ENCODE measurements around the gene NT5DC2. TPM values are rescaled to one million over a fixed set of nuclear protein-coding genes. Genes with fewer than 3 reads are reported as not detected.

NT5DC2 gene
- total RNA-seq, 1 donor = 68.2 TPM

DNA sequence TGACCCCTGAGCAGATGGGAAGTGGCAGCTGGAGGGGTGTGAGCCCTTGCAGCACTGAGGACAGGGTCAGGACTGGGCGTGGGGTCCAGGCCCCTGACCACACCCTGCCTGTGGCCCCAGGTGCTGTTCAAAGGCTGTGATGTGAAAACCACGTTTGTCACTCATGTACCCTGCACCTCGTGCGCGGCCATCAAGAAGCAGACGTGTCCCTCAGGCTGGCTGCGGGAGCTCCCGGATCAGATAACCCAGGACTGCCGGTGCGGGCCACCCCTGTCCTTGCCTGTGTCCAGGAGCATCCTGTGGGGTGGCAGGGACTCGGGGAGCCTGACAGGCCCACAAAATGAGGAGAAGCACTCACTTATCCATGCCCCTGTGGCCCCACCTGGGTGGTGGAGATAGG is 32.6 kb downstream of the NT5DC2 start:
- TF ChIP-seq, protein P1, sequence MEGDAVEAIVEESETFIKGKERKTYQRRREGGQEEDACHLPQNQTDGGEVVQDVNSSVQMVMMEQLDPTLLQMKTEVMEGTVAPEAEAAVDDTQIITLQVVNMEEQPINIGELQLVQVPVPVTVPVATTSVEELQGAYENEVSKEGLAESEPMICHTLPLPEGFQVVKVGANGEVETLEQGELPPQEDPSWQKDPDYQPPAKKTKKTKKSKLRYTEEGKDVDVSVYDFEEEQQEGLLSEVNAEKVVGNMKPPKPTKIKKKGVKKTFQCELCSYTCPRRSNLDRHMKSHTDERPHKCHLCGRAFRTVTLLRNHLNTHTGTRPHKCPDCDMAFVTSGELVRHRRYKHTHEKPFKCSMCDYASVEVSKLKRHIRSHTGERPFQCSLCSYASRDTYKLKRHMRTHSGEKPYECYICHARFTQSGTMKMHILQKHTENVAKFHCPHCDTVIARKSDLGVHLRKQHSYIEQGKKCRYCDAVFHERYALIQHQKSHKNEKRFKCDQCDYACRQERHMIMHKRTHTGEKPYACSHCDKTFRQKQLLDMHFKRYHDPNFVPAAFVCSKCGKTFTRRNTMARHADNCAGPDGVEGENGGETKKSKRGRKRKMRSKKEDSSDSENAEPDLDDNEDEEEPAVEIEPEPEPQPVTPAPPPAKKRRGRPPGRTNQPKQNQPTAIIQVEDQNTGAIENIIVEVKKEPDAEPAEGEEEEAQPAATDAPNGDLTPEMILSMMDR (IDR thresholded peaks at IDR 0.05; ENCODE audit: insufficient read depth, low read length) = no peak
- DNase-seq (ENCODE audit: low read depth) = no peak
- no peak overlapping the region for H3K4me3 ChIP-seq (ENCODE audit: low read depth, low read length)

DNA sequence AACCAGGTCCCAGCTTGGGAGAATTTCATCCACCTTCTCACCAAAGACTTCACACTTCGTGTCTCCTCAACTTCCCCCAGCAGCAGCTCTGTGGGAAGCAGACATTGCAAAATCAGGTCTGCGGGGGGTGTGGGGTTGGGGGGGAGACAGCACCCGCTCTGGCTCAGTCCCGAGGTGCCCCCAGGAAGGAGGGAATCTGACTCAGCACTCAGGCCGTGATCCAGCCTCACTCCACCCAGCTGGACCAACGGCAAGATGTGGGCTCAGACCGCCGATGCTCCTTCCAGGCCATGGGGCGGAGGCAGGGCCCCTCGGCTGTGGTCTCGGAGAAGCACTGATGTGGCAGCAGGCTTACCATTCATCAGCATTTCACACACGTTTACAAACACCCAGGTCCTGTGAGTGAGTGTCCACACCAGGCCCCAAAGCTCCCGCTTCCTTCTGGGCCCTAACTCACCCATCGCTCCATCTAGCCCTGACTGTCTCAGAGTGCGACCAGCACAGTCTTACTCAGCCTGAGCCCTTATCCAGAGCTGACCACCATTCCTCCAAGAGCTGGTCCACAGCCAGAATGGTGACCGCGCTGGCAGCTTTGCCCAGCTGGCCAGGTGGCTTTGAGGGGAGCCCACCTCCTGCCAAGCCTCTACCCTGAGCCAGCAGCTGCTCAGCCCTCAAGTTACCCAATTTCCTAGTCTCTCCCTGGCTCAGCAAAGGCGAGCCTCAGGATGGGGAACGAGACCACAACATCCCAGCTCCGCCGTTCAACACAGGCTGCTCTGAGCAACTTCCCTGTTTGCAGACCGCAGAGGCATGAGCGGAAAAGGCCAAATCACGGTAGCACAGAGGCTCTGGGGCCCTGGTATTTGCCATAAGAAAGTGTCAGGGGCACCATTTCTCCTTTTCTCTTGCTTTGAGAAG is 35.3 kb downstream of the NT5DC2 start:
- no peak overlapping the region for H3K4me3 ChIP-seq (ENCODE audit: low read depth, low read length)
- TF ChIP-seq, protein P1 (IDR thresholded peaks at IDR 0.05; ENCODE audit: insufficient read depth, low read length) = no peak
- peak; percentile 80 for DNase-seq (ENCODE audit: low read depth)

DNA sequence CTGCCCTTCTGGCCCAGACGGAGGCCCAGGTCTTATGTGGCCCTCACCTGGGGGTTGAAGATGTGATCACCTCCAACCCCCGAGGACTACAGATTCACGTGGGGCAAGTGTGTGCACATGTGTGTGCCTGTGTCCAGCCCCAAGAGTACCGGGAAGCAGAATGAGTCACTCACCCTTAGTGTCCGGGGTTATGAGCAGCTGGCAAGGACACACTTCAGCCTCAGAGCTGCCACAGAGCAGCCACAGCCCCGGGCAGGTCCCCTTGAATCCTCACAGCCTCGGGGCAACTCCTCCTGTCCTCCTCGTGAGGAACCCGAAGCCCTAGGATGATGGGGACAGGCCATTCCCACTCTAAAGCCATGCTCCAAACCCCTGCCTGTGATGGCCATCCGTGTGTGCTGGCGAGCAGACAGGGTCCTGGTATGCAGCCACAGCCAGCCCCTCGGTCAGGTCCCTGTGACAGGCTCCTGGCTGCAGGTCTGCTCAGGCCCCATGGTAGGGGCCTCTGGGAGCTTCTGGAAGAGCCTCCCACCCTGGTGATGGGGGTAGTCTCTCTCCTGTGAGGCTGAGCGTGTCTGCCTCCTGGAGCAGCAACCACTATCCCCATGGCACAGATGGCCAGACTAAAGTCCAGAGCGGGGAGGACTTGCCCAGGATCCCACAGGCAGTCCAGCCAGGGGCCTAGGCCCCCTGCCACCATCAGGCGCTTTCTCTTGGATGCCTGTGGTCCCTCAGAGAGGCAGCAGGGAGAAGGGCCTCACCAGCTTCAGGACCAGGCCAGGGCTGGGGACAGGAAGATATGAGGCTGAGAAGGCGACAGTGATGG is 37.7 kb downstream of the NT5DC2 start:
- TF ChIP-seq, protein P1 (IDR thresholded peaks at IDR 0.05; ENCODE audit: insufficient read depth, low read length) = no peak
- DNase-seq (ENCODE audit: low read depth) = peak; percentile 54
- no peak overlapping the region for H3K4me3 ChIP-seq (ENCODE audit: low read depth, low read length)

DNA sequence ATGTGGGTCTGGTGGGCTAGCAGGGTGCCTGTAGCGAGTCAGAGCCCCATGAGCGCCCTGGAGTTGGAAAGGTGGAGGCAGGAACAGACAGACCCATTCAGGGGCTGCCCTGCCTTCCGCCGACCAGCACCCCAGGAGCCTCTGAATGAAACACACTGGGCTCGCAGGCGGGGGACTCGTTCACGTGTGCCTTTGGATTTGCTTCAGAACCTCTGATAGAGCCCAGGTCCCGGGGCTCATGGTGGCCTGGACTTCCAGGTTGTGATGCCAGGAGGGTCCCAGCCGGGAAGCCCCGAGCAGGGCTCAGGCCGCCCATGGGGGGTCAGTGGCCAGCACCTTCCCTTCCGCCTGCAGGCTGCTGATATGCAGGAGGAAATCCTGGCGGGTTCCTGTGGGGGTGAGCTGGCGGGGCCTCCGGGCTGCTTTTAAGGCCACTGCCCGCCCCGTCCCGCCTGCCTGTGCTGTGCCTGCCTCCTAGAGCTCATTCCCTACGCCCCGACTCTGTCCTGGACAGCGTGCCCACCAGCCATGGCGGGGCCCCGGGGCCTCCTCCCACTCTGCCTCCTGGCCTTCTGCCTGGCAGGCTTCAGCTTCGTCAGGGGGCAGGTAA is 38.7 kb downstream of the NT5DC2 start, which contains the start of gene STAB1:
TSS of gene STAB1 (plus strand) at position 453 of the 610 bp plus-strand sequence. CDS start at position 529, 76 bp downstream.
- DNase-seq (ENCODE audit: low read depth) = no peak
- TF ChIP-seq, protein P1 (IDR thresholded peaks at IDR 0.05; ENCODE audit: insufficient read depth, low read length) = no peak
- H3K4me3 ChIP-seq (ENCODE audit: low read depth, low read length) = no peak within 1 kb of the TSS

DNA sequence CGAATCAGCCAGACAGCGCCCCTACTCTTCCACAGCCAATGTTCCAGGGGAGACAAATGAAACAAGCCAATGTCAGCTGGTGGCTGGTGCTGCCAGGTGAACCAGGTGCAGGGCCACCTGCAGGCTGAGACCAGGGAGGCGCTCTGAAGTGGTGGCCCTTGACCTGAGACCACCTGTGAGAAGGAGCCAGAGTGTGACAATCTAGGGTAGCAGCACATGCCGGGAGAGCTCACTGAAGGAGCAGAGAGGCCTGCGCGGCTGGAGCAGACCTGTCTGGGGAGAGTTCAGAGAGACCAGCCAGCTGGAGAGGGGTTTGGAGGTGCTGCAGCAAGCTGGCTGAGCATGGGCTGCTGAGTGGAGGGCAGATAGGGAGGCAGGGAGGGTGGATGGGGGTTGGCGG is 39.2 kb downstream of the NT5DC2 start:
- no peak for DNase-seq (ENCODE audit: low read depth)
- TF ChIP-seq, protein P1 (IDR thresholded peaks at IDR 0.05; ENCODE audit: insufficient read depth, low read length) = no peak
- H3K4me3 ChIP-seq (ENCODE audit: low read depth, low read length) = no peak overlapping the region

DNA sequence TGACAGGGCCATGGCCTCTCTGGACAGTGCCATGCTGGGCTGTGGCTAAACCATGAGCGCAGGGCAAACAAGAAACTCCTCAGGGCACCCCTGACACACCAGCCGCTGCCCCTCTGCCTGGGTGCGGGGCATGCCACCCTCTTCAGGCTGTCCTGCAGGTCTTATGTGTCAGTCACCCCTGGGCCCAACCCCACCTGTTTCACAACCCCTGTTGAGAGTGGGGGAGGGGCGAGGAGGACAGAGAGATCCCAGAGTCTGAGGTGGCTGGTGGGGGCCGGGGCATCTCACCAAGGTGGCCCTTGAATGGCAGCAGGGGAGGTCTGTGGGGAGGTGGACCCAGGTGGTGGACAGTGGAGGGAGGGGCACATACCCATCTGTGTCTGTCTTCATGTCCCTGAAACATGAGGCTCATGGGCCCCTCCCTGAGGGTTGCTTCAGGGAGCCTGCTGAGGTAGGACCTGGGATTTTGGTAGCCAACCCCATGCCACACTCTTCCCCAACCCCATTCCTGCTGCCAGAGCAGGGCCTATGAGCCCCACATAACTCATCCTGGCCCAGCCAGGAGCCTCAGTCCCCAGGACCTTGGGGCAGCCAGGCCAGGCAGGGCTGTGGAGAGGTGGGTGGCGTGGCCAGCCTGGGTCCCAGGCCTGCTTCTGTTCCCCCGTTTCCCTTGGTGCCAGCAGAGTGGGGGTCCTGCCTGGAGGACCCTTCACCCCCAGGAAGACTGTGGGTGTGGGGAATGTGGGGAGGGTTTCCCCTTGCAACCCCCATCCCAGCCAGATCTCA is 40.2 kb downstream of the NT5DC2 start:
- no peak for DNase-seq (ENCODE audit: low read depth)
- no peak overlapping the region for H3K4me3 ChIP-seq (ENCODE audit: low read depth, low read length)
- TF ChIP-seq, protein P1 (IDR thresholded peaks at IDR 0.05; ENCODE audit: insufficient read depth, low read length) = no peak
